ENCODE results near the gene SLC44A2.

The SLC44A2 gene

DNA sequence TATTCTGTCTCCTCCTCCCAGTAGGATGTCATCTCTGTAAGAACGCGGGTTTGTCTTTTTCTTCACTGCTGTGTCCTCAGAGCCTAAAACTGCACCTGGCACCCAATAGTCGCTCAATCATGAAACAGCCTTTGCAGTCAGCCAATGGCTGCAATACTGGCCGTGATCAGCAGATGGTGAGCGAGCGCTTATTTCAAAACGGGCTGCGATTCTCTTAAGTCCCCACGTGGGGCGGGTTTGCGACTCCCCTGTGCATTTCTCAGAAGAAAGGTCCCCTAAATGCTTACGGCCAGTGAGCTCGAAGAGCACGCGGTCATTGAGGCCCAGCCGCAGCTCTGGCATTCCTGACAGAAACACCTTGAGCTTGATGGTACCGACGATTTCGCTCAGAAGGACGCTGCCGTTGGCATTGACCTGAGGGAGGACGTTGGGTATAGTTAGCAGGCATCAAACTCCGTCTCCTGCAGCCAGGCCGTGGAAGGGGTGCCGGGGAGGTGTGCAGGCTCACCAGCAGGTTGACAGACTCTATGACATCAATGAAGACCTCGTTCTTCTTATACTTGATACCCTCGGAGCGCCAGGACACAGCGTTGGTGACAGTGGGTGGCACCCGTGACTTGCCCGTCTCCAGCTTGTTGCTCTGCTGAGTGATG, 44.2 kb upstream of the SLC44A2 start:
- H3K4me1 ChIP-seq (ENCODE audit: control insufficient read depth, insufficient read depth, low read length), result no peaks in the 10 kb centered on the region
- no peak overlapping the region for H3K4me3 ChIP-seq (ENCODE audit: low read depth, low read length)
- no peaks in the 10 kb centered on the region for H3K36me3 ChIP-seq (ENCODE audit: control insufficient read depth in 2 of 2, insufficient read depth in 1 of 2, low read length in 2 of 2)
- H3K27ac ChIP-seq (ENCODE audit: extremely low read depth, low read depth, low read length), result no peak overlapping the region
- H3K9me3 ChIP-seq (ENCODE audit: control insufficient read depth, insufficient read depth, low read depth, low read length), result no peaks in the 10 kb centered on the region
- CTCF ChIA-PET, result interaction anchor here (0.6 to 7.9 kb wide), 46 partner anchors 9 to 373 kb away, joined by 3 to 243 read pairs (median 4); partner anchors contain the start of genes CDKN2D, DNM2, KRI1 and QTRT1
- POLR2A ChIA-PET, result interaction anchor here (0.6 to 2.3 kb wide), 6 partner anchors 44 to 120 kb away, joined by 3 to 13 read pairs (median 4); partner anchors contain the start of genes QTRT1 and SLC44A2
- TF ChIP-seq GLIS1 (tag by site-specific recombination; IDR thresholded peaks at IDR 0.05) (peak; percentile 10; the same call in 1 of the 2 replicates), WT1 (tag by site-specific recombination; IDR thresholded peaks at IDR 0.05) (no peak), GLIS2 (tag by site-specific recombination; IDR thresholded peaks at IDR 0.05) (peak; percentile 25; the same call in 1 of the 2 replicates), ZNF624 (tag by site-specific recombination; IDR thresholded peaks at IDR 0.05) (no peak), ZNF777 (tag by site-specific recombination; IDR thresholded peaks at IDR 0.05; ENCODE audit: borderline replicate concordance) (no peak), ZNF354C (tag by site-specific recombination; IDR thresholded peaks at IDR 0.05; ENCODE audit: borderline replicate concordance, low read depth) (no peak), ZNF621 (tag by site-specific recombination; IDR thresholded peaks at IDR 0.05) (no peak), KLF16 (tag by site-specific recombination; IDR thresholded peaks at IDR 0.05) (no peak), ZNF138 (tag by site-specific recombination; IDR thresholded peaks at IDR 0.05; ENCODE audit: borderline replicate concordance) (no peak), ZNF664 (tag by site-specific recombination; IDR thresholded peaks at IDR 0.05) (no peak), ZNF707 (tag by site-specific recombination; IDR thresholded peaks at IDR 0.05) (no peak), ZNF2 (tag by site-specific recombination; IDR thresholded peaks at IDR 0.05) (peak; percentile 63; the same call in 1 of the 2 replicates), ZNF416 (tag by site-specific recombination; IDR thresholded peaks at IDR 0.05) (no peak), SCRT1 (tag by site-specific recombination; IDR thresholded peaks at IDR 0.05; ENCODE audit: borderline replicate concordance) (no peak), ZNF510 (tag by site-specific recombination; IDR thresholded peaks at IDR 0.05; ENCODE audit: insufficient replicate concordance) (no peak), ZEB2 (tag by site-specific recombination; IDR thresholded peaks at IDR 0.05) (0 out of 2 replicates have a peak, but pooled peaks have one; percentile 40), ZNF184 (tag by site-specific recombination; IDR thresholded peaks at IDR 0.05) (no peak), ZNF521 (tag by site-specific recombination; IDR thresholded peaks at IDR 0.05) (no peak), ZNF610 (tag by site-specific recombination; IDR thresholded peaks at IDR 0.05; ENCODE audit: borderline replicate concordance) (no peak), SP7 (tag by site-specific recombination; IDR thresholded peaks at IDR 0.05) (0 out of 2 replicates have a peak, but pooled peaks have one; percentile 37)
- TF ChIP-seq, protein P1, sequence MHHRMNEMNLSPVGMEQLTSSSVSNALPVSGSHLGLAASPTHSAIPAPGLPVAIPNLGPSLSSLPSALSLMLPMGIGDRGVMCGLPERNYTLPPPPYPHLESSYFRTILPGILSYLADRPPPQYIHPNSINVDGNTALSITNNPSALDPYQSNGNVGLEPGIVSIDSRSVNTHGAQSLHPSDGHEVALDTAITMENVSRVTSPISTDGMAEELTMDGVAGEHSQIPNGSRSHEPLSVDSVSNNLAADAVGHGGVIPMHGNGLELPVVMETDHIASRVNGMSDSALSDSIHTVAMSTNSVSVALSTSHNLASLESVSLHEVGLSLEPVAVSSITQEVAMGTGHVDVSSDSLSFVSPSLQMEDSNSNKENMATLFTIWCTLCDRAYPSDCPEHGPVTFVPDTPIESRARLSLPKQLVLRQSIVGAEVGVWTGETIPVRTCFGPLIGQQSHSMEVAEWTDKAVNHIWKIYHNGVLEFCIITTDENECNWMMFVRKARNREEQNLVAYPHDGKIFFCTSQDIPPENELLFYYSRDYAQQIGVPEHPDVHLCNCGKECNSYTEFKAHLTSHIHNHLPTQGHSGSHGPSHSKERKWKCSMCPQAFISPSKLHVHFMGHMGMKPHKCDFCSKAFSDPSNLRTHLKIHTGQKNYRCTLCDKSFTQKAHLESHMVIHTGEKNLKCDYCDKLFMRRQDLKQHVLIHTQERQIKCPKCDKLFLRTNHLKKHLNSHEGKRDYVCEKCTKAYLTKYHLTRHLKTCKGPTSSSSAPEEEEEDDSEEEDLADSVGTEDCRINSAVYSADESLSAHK (tag by site-specific recombination; IDR thresholded peaks at IDR 0.05), result 0 out of 2 replicates have a peak, but pooled peaks have one; percentile 38
- TF ChIP-seq, protein P2, sequence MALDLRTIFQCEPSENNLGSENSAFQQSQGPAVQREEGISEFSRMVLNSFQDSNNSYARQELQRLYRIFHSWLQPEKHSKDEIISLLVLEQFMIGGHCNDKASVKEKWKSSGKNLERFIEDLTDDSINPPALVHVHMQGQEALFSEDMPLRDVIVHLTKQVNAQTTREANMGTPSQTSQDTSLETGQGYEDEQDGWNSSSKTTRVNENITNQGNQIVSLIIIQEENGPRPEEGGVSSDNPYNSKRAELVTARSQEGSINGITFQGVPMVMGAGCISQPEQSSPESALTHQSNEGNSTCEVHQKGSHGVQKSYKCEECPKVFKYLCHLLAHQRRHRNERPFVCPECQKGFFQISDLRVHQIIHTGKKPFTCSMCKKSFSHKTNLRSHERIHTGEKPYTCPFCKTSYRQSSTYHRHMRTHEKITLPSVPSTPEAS (tag by site-specific recombination; IDR thresholded peaks at IDR 0.05), result no peak
- TF ChIP-seq, protein P3, sequence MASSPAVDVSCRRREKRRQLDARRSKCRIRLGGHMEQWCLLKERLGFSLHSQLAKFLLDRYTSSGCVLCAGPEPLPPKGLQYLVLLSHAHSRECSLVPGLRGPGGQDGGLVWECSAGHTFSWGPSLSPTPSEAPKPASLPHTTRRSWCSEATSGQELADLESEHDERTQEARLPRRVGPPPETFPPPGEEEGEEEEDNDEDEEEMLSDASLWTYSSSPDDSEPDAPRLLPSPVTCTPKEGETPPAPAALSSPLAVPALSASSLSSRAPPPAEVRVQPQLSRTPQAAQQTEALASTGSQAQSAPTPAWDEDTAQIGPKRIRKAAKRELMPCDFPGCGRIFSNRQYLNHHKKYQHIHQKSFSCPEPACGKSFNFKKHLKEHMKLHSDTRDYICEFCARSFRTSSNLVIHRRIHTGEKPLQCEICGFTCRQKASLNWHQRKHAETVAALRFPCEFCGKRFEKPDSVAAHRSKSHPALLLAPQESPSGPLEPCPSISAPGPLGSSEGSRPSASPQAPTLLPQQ (tag by site-specific recombination; IDR thresholded peaks at IDR 0.05), result peak; percentile 87
- TF ChIP-seq, protein P4, sequence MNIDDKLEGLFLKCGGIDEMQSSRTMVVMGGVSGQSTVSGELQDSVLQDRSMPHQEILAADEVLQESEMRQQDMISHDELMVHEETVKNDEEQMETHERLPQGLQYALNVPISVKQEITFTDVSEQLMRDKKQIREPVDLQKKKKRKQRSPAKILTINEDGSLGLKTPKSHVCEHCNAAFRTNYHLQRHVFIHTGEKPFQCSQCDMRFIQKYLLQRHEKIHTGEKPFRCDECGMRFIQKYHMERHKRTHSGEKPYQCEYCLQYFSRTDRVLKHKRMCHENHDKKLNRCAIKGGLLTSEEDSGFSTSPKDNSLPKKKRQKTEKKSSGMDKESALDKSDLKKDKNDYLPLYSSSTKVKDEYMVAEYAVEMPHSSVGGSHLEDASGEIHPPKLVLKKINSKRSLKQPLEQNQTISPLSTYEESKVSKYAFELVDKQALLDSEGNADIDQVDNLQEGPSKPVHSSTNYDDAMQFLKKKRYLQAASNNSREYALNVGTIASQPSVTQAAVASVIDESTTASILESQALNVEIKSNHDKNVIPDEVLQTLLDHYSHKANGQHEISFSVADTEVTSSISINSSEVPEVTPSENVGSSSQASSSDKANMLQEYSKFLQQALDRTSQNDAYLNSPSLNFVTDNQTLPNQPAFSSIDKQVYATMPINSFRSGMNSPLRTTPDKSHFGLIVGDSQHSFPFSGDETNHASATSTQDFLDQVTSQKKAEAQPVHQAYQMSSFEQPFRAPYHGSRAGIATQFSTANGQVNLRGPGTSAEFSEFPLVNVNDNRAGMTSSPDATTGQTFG (tag by site-specific recombination; IDR thresholded peaks at IDR 0.05; ENCODE audit: borderline replicate concordance), result no peak
- TF ChIP-seq, protein P5, sequence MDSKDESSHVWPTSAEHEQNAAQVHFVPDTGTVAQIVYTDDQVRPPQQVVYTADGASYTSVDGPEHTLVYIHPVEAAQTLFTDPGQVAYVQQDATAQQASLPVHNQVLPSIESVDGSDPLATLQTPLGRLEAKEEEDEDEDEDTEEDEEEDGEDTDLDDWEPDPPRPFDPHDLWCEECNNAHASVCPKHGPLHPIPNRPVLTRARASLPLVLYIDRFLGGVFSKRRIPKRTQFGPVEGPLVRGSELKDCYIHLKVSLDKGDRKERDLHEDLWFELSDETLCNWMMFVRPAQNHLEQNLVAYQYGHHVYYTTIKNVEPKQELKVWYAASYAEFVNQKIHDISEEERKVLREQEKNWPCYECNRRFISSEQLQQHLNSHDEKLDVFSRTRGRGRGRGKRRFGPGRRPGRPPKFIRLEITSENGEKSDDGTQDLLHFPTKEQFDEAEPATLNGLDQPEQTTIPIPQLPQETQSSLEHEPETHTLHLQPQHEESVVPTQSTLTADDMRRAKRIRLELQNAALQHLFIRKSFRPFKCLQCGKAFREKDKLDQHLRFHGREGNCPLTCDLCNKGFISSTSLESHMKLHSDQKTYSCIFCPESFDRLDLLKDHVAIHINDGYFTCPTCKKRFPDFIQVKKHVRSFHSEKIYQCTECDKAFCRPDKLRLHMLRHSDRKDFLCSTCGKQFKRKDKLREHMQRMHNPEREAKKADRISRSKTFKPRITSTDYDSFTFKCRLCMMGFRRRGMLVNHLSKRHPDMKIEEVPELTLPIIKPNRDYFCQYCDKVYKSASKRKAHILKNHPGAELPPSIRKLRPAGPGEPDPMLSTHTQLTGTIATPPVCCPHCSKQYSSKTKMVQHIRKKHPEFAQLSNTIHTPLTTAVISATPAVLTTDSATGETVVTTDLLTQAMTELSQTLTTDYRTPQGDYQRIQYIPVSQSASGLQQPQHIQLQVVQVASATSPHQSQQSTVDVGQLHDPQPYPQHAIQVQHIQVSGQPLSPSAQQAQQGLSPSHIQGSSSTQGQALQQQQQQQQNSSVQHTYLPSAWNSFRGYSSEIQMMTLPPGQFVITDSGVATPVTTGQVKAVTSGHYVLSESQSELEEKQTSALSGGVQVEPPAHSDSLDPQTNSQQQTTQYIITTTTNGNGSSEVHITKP (tag by site-specific recombination; IDR thresholded peaks at IDR 0.05), result 0 out of 2 replicates have a peak, but pooled peaks have one; percentile 40
